ENCODE data around the gene HELZ. TPM values are rescaled to one million over a fixed set of nuclear protein-coding genes. Genes with fewer than 3 reads are reported as not detected.
"Not testable (repeated sequence)": the region's sequence is repeated elsewhere in the genome, so short reads cannot be mapped to it uniquely, and the experiment has no call there.

HELZ gene
- total RNA-seq, 4 donors from 2014 or later, result 63.5 to 123 (median 87.6) TPM

- DNase-seq (ENCODE audit: low spot score) (no peak), ATAC-seq (ENCODE audit: low FRiP score) (no peak)
- TF ChIP-seq, protein P1, sequence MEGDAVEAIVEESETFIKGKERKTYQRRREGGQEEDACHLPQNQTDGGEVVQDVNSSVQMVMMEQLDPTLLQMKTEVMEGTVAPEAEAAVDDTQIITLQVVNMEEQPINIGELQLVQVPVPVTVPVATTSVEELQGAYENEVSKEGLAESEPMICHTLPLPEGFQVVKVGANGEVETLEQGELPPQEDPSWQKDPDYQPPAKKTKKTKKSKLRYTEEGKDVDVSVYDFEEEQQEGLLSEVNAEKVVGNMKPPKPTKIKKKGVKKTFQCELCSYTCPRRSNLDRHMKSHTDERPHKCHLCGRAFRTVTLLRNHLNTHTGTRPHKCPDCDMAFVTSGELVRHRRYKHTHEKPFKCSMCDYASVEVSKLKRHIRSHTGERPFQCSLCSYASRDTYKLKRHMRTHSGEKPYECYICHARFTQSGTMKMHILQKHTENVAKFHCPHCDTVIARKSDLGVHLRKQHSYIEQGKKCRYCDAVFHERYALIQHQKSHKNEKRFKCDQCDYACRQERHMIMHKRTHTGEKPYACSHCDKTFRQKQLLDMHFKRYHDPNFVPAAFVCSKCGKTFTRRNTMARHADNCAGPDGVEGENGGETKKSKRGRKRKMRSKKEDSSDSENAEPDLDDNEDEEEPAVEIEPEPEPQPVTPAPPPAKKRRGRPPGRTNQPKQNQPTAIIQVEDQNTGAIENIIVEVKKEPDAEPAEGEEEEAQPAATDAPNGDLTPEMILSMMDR (IDR thresholded peaks at IDR 0.05), result no peak
Measured at GRCh38 chr17:67274466-67274865, 29.5 kb upstream of the HELZ start.

GRCh38 chr17:67273900-67274299, 28.9 kb upstream of the HELZ start:
- DNase-seq (ENCODE audit: low spot score) (no peak), ATAC-seq (ENCODE audit: low FRiP score) (no peak)

GRCh38 chr17:67272312-67273047, 27.5 kb upstream of the HELZ start:
- DNase-seq (ENCODE audit: low spot score), result no peak
- ATAC-seq (ENCODE audit: low FRiP score), result no peak
- TF ChIP-seq, protein P1 (IDR thresholded peaks at IDR 0.05), result no peak

More at GRCh38 chr17:67273900-67274299, 28.9 kb upstream of the HELZ start:
- TF ChIP-seq, protein P1 (IDR thresholded peaks at IDR 0.05), result no peak

DNA sequence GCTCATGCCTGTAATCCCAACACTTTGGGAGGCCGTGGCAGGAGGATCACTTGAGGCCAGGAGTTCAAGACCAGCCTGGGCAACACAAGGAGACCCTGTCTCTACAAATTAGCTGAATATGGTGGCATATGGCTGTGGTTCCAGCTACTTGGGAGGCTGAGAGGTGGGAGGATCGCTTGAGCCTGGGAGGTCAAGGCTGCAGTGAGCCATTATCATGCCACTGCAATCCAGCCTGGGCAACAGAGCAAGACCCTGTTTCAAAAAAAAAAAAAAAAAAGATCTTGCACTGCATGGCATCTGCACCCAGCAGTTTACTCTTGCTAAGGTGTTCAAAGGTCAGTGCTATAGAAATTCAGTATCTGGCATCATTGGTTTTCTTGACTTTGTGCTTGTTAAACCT, 26.2 kb upstream of the HELZ start:
- ATAC-seq (ENCODE audit: low FRiP score); DNase-seq (ENCODE audit: low spot score): not testable (repeated sequence)

DNA sequence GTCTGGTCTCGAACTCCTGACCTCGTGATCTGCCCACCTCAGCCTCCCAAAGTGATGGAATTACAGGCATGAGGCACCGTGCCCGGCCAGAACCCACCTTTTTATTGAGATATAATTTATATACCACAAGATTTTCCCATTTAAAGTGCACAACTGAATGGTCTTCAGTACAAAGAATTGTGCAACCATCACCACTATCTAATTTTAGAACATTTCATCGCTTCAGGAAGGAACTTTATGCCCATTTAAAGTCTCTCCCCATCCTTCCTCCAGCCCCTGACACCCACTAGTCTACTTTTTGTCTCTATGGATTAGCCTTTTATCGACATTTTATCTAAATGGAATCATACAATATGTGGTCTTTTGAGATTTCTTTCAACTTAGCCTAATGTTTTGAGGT, 25.4 kb upstream of the HELZ start:
- TF ChIP-seq, protein P1 (IDR thresholded peaks at IDR 0.05), result no peak
- DNase-seq (ENCODE audit: low spot score) (no peak), ATAC-seq (ENCODE audit: low FRiP score) (no peak)

DNA sequence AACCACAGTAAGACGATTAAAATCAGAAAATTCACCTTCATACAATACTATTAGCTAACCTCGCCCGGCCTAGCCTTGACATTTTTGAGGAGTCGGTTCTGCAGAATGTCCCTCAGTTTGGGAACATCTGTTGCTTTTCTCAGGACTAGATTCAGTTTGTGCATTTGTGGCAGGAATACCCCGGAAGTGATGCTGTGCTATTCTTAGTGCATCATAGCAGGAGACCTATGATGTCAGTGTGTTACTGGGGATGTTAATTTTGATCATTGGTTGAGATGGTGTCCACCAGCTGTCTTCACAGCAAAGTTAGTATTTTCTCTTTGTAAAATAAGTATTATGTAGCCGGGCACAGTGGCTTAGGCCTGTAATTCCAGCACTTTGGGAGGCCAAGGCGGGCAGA, 21.5 kb upstream of the HELZ start:
- TF ChIP-seq, protein P1 (IDR thresholded peaks at IDR 0.05), result no peak
- no peak for DNase-seq (ENCODE audit: low spot score)

DNA sequence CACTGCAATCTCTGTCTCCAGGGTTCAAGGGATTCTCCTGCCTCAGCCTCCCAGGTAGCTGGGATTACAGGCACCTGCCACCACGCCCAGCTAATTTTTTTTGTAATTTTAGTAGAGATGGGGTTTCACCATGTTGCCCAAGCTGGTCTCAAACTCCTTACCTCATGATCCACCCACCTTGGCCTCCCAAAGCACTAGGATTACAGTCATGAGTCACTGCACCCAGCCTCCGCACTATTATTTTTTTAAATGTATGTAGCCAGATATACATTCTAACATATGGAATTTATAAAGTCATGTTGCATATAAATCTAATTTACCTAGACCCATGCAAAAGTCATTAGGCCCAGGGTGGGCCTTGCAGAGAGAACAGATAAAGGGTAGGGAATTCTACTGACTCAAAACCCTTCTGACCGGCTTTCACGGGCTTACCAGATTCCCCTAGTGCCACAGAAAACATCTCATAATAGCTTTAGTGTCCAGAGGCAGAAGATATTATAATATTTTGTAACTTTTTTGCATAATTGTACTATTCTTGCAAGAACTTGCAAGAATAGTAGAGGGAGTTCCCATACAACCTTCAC, 20.5 kb upstream of the HELZ start:
- no peak for DNase-seq (ENCODE audit: low spot score)
- ATAC-seq (ENCODE audit: low FRiP score), result no peak
- TF ChIP-seq, protein P1 (IDR thresholded peaks at IDR 0.05), result no peak

More for the DNA sequence above, 21.5 kb upstream of the HELZ start:
- ATAC-seq (ENCODE audit: low FRiP score), result no peak
